CD14-positive monocyte (primary cell): ENCODE data around the gene ZBTB7A. TPM values are rescaled to one million over a fixed set of nuclear protein-coding genes. Genes with fewer than 3 reads are reported as not detected.

Experiments
- DNase-seq, 3 donors: peaks; one replicate each; pipeline ENCODE4 v3.0.0-alpha.2; 2011 to 2022
- H2AFZ ChIP-seq: 2 replicates; pipeline ENCODE4 v1.6.0; 2012; ENCODE audit warnings: mild to moderate bottlenecking, low read depth, low read length, inconsistent platforms; ENCODE audit not compliant: insufficient read depth, poor library complexity, severe bottlenecking
- H3K27ac ChIP-seq, 2 donors: 1 replicate in 1 of 2; 2 replicates in 1 of 2; pipeline ENCODE4 v1.5.1; 2012 to 2013; ENCODE audit warnings: low read length in 2 of 2, control low read depth in 1 of 2, inconsistent platforms in 1 of 2, low read depth in 1 of 2, mild to moderate bottlenecking in 1 of 2
- H3K27me3 ChIP-seq, 2 donors: one replicate each; pipeline versions ENCODE4 v1.6.0 to v1.6.1; 2011 to 2013; ENCODE audit warnings: low read length in 2 of 2; ENCODE audit not compliant: control insufficient read depth in 2 of 2, insufficient read depth in 2 of 2
- H3K36me3 ChIP-seq, 2 donors: replicated peaks in 1 of 2; 1 replicate in 1 of 2; 2 replicates in 1 of 2; pipeline versions ENCODE4 v1.5.1 to v1.6.1; 2012 to 2013; ENCODE audit warnings: low read length in 2 of 2, control low read depth in 1 of 2, inconsistent platforms in 1 of 2, mild to moderate bottlenecking in 1 of 2; ENCODE audit not compliant: insufficient read depth in 2 of 2, control insufficient read depth in 1 of 2
- H3K4me1 ChIP-seq, 2 donors: 1 replicate in 1 of 2; 2 replicates in 1 of 2; pipeline versions ENCODE4 v1.5.1 to v1.6.1; 2012 to 2013; ENCODE audit warnings: low read length in 2 of 2, control low read depth in 1 of 2, inconsistent platforms in 1 of 2, mild to moderate bottlenecking in 1 of 2, moderate library complexity in 1 of 2; ENCODE audit not compliant: insufficient read depth in 2 of 2, control insufficient read depth in 1 of 2
- H3K4me2 ChIP-seq: replicated peaks from 2 replicates; pipeline ENCODE3; 2012; ENCODE audit warnings: low read length, moderate library complexity, mild to moderate bottlenecking; ENCODE audit not compliant: poor library complexity, severe bottlenecking; ENCODE audit errors: extremely low read depth
- H3K4me3 ChIP-seq, 3 experiments: fragments of 200-600 bp in 1 of 3; sonication (generic) in 1 of 3; replicated peaks in 1 of 3; 1 replicate in 2 of 3; 2 replicates in 1 of 3; pipeline ENCODE4 v1.5.1; 2011 to 2013; ENCODE audit warnings: low read length in 3 of 3, mild to moderate bottlenecking in 3 of 3, control low read depth in 2 of 3, low read depth in 2 of 3, inconsistent platforms in 1 of 3, moderate library complexity in 1 of 3
- H3K79me2 ChIP-seq: 2 replicates; pipeline ENCODE4 v1.6.0; 2012; ENCODE audit warnings: mild to moderate bottlenecking, control low read depth, inconsistent platforms, low read length, moderate library complexity; ENCODE audit not compliant: insufficient read depth
- H3K9ac ChIP-seq: 2 replicates; pipeline ENCODE4 v1.6.0; 2017; ENCODE audit warnings: low read length, mild to moderate bottlenecking; ENCODE audit not compliant: insufficient read depth, poor library complexity, severe bottlenecking
- H3K9me3 ChIP-seq, 2 donors: replicated peaks in 1 of 2; 1 replicate in 1 of 2; 2 replicates in 1 of 2; pipeline versions ENCODE4 v1.5.1 to v1.6.1; 2012 to 2013; ENCODE audit warnings: low read length in 2 of 2, control low read depth in 1 of 2; ENCODE audit not compliant: control insufficient read depth in 1 of 2, insufficient read depth in 1 of 2
- H4K20me1 ChIP-seq: 2 replicates; pipeline ENCODE4 v1.6.0; 2012; ENCODE audit warnings: mild to moderate bottlenecking, low read length, control low read depth, moderate library complexity; ENCODE audit not compliant: insufficient read depth
- H3K27ac Mint-ChIP-seq, 7 donors: one replicate each; pipeline ENCODE4 v1.8.0; 2020; ENCODE audit warnings: mild to moderate bottlenecking in 7 of 7, mixed read lengths in 7 of 7, moderate library complexity in 6 of 7, inconsistent platforms in 2 of 7
- H3K27me3 Mint-ChIP-seq, 3 donors: one replicate each; pipeline ENCODE4 v1.8.0; 2021 to 2022; ENCODE audit warnings: low read depth in 3 of 3, mild to moderate bottlenecking in 3 of 3, mixed read lengths in 3 of 3, moderate library complexity in 3 of 3, inconsistent platforms in 1 of 3
- H3K36me3 Mint-ChIP-seq, 2 donors: one replicate each; pipeline ENCODE4 v1.8.0; 2020; ENCODE audit warnings: mixed read lengths in 2 of 2, inconsistent platforms in 1 of 2, mild to moderate bottlenecking in 1 of 2
- H3K4me1 Mint-ChIP-seq: one replicate; pipeline ENCODE4 v1.8.0; 2020; ENCODE audit warnings: mild to moderate bottlenecking, mixed read lengths
- H3K4me3 Mint-ChIP-seq, 2 donors: one replicate each; pipeline ENCODE4 v1.8.0; 2020; ENCODE audit warnings: mild to moderate bottlenecking in 2 of 2, mixed read lengths in 2 of 2, moderate library complexity in 1 of 2
- H3K9me3 Mint-ChIP-seq, 7 donors: one replicate each; pipeline ENCODE4 v1.8.0; 2020 to 2022; ENCODE audit warnings: mixed read lengths in 7 of 7, mild to moderate bottlenecking in 6 of 7, moderate library complexity in 6 of 7, inconsistent platforms in 2 of 7
- WGBS: methylation state at CpG from one replicate; pipeline ENCODE4 v1.1.5; 2013; ENCODE audit warnings: missing lambda C conversion rate; ENCODE audit not compliant: insufficient coverage; 5-methylcytosine and 5-hydroxymethylcytosine counted together
- intact Hi-C, 2 donors: fragments of 100-400 bp; cut with micrococcal nuclease; formaldehyde crosslinking; loops; one replicate each; pipeline versions ENCODE4 v1.15.0 to v1.15.1; 2023
- polyA plus RNA-seq, 3 donors: library from polyadenylated mRNA; depleted of rRNA in 1 of 3; unstranded in 2 of 3; stranded (reverse) in 1 of 3; fragments of 300-500 nt in 2 of 3; fragments of >200 nt in 1 of 3; fragmentation: Illumina TruSeq in 2 of 3; gene quantifications; 1 replicate in 2 of 3; 2 replicates in 1 of 3; pipeline ENCODE4 v1.2.3, GENCODE V29; 2012 to 2021
- TF ChIP-seq, protein P1 (sequence below): fragments of 200-600 bp; IDR thresholded peaks from one replicate; pipeline ENCODE4 v1.8.0; 2022; ENCODE audit warnings: antibody characterized with exemption, mild to moderate bottlenecking

Gene ZBTB7A
- polyA plus RNA-seq, 3 donors, result 18.0 to 31.5 (median 20.2) TPM

GRCh38 chr19:4027146-4027545 is 39.6 kb downstream of the ZBTB7A start:
- WGBS, result 96% methylated on average over 13 of the region's 16 CpGs
- intact Hi-C loops, result no loop called here
- Mint-ChIP-seq H3K4me3 (no peak overlapping the region), H3K27ac (no peak overlapping the region), H3K9me3 (peaks cover 0 to 3% (median 0%) of the 10 kb centered on the region in 7 donors), H3K27me3 (peaks cover 0 to 2% (median 1%) of the 10 kb centered on the region in 3 donors), H3K4me1 (no peaks in the 10 kb centered on the region), H3K36me3 (peaks cover 29 to 81% of the 10 kb centered on the region in 2 donors)
- H3K4me2 ChIP-seq, result no peak overlapping the region
- peaks cover 51 to 71% of the 10 kb centered on the region in 2 donors for H3K36me3 ChIP-seq
- no peaks in the 10 kb centered on the region for H3K9me3 ChIP-seq
- H2AFZ ChIP-seq, result no peak overlapping the region
- peaks cover 5% of the 10 kb centered on the region for H3K79me2 ChIP-seq
- H3K27me3 ChIP-seq, result no peaks in the 10 kb centered on the region
- no peak overlapping the region for H3K4me3 ChIP-seq
- no peak overlapping the region for H3K9ac ChIP-seq
- H3K4me1 ChIP-seq, result no peaks in the 10 kb centered on the region
- TF ChIP-seq, protein P1, sequence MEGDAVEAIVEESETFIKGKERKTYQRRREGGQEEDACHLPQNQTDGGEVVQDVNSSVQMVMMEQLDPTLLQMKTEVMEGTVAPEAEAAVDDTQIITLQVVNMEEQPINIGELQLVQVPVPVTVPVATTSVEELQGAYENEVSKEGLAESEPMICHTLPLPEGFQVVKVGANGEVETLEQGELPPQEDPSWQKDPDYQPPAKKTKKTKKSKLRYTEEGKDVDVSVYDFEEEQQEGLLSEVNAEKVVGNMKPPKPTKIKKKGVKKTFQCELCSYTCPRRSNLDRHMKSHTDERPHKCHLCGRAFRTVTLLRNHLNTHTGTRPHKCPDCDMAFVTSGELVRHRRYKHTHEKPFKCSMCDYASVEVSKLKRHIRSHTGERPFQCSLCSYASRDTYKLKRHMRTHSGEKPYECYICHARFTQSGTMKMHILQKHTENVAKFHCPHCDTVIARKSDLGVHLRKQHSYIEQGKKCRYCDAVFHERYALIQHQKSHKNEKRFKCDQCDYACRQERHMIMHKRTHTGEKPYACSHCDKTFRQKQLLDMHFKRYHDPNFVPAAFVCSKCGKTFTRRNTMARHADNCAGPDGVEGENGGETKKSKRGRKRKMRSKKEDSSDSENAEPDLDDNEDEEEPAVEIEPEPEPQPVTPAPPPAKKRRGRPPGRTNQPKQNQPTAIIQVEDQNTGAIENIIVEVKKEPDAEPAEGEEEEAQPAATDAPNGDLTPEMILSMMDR, result no peak
- DNase-seq, result no peak
- no peak overlapping the region for H3K27ac ChIP-seq
- H4K20me1 ChIP-seq, result peaks cover 36% of the 10 kb centered on the region

- H3K9ac ChIP-seq, result no peak overlapping the region
- no peak for DNase-seq
- peaks cover 35 to 66% of the 10 kb centered on the region in 2 donors for H3K36me3 ChIP-seq
- H3K9me3 ChIP-seq, result no peaks in the 10 kb centered on the region
- H3K79me2 ChIP-seq, result peaks cover 23% of the 10 kb centered on the region
- Mint-ChIP-seq H3K27ac (no peak overlapping the region), H3K4me1 (no peaks in the 10 kb centered on the region), H3K27me3 (peaks cover 0 to 1% (median 0%) of the 10 kb centered on the region in 3 donors), H3K36me3 (peaks cover 34 to 83% of the 10 kb centered on the region in 2 donors), H3K9me3 (peaks cover 0 to 3% (median 0%) of the 10 kb centered on the region in 7 donors), H3K4me3 (no peak overlapping the region)
- no peak overlapping the region for H3K4me3 ChIP-seq
- H3K27me3 ChIP-seq, result no peaks in the 10 kb centered on the region
- H2AFZ ChIP-seq, result no peak overlapping the region
- intact Hi-C loops, result no loop called here
- peaks cover 48% of the 10 kb centered on the region for H4K20me1 ChIP-seq
- H3K4me1 ChIP-seq, result no peaks in the 10 kb centered on the region
- no peak overlapping the region for H3K27ac ChIP-seq
- no peak overlapping the region for H3K4me2 ChIP-seq
- TF ChIP-seq, protein P1, result no peak
- whole genome bisulfite sequencing, result 70% methylated on average over 10 of the region's 11 CpGs
Measured at GRCh38 chr19:4025317-4025716, 41.4 kb downstream of the ZBTB7A start.
